NOMO-1 (cell line): Measurements from ENCODE around the gene KRTAP5-5.
"Not testable (repeated sequence)": the region's sequence is repeated elsewhere in the genome, so short reads cannot be mapped to it uniquely, and the experiment has no call there.

Experiments used
- DNase-seq, 2 experiments: peaks; one replicate each; lab custom pipeline; 2025; ENCODE audit not compliant: unreplicated experiment in 2 of 2; lab: John Stamatoyannopoulos, UW

KRTAP5-5 gene, protein sequence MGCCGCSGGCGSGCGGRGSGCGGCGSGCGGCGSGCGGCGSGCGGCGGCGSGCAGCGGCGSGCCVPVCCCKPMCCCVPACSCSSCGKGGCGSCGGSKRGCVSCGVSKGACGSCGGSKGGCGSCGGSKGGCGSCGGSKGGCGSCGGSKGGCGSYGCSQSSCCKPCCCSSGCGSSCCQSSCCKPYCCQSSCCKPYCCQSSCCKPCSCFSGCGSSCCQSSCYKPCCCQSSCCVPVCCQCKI

DNA sequence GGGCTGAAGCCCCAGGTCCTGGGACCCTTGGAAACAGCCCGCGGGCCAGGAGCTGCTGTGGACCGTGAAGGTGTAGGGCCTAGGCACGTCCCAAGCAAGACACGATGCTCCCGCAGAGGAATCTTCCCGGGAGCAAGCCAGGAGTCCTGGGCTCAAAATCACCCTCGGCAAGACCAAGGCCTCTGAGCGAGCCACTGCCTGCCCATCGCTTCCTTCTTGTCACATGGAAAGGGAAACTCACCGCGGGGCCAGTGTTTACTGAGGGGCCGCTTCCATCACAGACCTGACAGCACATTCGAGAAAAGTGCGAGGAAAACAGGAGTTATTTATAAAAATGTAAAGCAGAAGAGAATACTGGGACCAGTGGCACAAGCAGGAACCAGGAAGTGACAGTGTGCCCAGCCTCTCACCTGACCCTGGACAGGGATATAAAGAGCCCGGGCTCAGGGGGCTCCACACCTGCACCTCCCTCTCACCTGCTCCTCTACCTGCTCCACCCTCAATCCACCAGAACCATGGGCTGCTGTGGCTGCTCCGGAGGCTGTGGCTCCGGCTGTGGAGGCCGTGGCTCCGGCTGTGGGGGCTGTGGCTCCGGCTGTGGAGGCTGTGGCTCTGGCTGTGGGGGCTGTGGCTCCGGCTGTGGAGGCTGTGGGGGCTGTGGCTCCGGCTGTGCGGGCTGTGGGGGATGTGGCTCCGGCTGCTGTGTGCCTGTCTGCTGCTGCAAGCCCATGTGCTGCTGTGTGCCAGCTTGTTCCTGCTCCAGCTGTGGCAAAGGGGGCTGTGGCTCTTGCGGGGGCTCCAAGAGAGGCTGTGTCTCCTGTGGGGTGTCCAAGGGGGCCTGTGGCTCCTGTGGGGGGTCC, at the start of gene KRTAP5-5:
TSS of gene KRTAP5-5 (plus strand) at position 450 of the 860 bp plus-strand sequence. CDS start at position 516, 66 bp downstream.
- DNase-seq: no peak

DNA sequence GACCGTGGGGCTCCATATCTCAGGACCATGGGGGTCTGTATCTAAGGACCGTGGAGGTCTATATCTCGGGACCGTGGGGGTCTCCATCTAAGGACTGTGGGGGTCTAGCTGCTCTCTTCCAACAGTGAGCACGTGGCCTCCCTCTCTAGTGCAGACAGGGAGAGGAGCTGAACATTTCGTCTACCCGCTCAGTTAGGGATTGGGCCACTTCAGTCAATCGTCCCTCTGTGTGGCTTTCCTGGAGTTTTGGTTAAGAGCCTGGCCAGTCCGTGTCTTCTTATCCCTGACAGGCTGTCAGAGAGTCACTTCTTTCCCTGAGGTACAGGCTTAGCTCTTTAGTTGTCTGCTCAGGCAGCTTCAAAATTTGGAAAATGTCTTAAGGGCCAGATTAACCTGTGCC, 47.6 kb upstream of the KRTAP5-5 start:
- DNase-seq: no peak

DNA sequence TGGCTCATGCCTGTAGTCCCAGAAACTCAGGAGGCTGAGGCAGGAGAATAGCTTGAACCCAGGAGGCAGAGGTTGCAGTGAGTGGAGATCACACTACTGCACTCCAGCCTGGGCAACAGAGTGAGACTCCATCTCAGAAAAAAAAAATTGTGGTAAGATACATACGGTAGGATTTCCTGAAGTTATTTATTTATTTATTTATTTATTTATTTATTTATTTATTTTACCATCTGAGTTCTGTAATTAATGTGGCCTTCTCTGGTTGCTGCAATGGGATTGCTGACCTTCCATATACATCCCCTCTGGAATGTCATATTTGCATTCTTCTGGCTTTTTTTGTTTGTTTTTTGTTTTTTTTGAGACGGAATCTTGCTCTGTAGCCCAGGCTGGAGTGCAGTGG, 46.7 kb upstream of the KRTAP5-5 start:
- DNase-seq: not testable (repeated sequence)

DNA sequence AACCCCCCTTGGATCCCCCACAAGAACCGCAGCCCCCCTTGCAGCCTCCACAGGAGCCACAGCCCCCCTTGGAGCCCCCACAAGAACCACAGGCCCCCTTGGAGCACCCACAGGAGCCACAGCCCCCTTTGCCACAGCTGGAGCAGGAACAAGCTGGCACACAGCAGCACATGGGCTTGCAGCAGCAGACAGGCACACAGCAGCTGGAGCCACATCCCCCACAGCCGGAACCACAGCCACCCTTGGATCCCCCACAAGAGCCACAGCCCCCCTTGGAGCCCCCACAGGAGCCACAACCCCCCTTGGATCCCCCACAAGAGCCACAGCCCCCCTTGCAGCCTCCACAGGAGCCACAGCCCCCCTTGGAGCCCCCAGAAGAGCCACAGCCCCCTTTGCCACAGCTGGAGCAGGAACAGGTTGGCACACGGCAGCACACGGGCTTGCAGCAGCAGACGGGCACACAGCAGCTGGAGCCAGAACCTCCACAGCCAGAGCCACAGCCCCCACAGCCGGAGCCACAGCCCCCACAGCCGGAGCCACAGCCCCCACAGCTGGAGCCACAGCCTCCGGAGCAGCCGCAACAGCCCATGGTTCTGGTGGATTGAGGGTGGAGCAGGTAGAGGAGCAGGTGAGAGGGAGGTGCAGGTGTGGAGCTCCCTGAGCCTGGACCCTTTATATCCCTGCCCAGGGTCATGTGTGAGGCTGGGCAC, 44.8 kb upstream of the KRTAP5-5 start, which contains the start of gene KRTAP5-1:
TSS of gene KRTAP5-1 (minus strand) at position 623 of the 710 bp plus-strand sequence. CDS start at position 589, 34 bp downstream.
- DNase-seq: not testable (repeated sequence)

DNA sequence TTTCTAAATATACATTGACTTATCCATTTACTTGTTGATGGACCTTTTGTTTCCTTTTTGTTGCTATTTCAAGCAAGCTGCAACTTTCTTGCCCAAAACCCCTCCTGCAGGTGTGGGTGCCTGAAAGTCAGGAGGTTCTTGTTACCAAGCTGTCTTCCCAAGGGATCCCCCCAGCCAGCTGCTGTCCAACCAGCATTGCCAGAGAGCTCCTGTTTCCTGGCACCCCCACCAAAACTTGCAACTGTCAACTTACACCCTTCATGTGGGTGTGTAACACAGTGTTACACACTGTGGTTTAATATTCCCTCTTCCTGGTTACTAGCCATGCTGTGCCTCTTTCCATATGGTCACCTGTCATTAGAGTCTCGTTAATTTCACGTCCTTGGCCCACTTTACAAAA, 42.9 kb upstream of the KRTAP5-5 start:
- DNase-seq: no peak

DNA sequence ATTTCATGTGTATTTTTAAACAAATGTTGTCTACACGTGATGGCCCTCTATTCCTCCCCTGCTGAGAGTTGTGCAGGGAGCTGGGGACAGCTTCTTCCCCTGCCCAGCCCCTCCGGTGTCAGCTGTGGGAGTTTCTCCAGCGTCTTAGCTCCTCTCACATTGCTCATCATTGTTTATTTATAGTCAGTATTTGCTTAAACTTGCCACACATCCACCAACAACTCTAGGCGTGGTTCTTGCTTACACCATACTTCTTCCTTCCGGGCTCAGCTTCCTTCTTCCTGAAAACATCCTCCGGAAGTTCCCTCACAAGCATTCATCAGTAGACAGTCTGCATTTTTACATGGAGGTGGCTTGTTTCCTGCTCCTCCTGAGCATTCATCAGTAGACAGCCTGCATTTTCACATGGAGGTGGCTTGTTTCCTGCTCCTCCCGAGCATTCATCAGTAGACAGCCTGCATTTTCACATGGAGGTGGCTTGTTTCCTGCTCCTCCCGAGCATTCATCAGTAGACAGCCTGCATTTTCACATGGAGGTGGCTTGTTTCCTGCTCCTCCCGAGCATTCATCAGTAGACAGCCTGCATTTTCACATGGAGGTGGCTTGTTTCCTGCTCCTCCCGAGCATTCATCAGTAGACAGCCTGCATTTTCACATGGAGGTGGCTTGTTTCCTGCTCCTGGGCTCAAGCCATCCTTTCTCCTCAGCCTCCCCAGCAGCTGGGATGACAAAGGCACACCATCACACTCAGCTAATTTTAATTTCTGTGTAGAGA, 40.2 kb upstream of the KRTAP5-5 start:
- DNase-seq: peak; percentile 75 to 81

DNA sequence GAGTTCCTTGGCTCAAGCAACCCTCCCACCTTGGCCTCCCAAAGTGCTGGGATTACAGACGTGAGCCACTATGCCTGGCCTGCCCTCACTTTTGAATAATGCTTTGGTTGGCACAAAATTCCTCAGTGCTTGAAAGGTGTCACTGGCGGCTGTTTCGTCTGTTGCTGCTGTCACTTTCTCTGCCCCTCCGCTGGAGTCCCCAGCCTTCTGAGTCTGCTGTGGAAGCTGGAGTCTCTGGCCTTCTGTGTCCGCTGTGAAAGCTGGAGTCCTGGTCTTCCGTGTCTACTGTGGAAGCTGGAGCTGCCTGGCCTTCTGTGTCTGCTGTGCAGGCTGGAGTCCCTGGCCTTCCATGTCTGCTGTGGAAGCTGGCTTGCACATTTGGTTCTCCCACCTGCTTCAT, 39.6 kb upstream of the KRTAP5-5 start:
- no peak for DNase-seq

DNA sequence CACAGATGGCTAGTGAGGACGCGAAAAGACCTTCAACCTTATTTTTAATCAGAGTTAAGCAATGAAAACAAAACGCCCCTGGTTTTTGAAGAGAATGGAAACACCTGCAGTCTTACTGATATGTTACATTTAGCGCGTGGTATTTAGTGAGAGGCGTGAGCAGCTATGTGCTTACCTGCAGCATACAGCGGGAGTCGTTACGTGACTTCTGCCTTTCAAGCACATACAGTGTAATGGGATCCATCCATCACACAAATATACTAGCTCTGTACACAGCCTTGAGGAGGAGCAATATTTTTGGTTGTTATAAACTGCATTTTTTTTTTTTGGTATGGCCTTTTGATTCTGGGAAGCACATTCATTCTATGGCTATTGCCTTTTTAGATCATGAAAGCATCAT, 36.9 kb upstream of the KRTAP5-5 start:
- no peak for DNase-seq

DNA sequence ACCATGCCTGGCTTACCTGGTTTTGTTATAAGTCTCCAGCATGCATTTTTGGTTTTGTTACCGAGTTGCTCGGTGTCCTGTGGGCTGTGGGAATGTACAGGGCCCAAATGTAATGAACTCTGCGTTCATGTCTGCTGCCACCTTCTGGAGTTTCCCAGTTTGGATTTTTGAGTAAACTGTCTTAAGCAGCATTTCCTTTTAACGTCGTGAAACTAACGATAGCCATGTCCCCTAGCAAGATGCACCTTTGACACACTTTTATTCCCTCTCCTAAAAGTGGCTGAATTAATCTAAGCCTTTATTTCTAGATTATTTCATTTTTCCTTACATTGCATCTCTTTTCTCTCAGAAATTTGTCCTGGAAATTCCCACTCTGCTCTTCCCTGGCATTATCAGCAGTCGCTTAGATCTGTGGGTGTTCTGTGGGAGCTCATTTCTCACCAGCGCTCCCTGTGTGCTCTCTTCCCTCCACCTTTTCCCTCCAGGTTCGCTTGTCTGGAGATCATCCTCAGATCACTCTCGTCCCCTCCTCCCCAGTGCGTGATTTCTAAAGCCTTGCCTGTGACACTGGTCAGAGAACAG, 33.5 kb upstream of the KRTAP5-5 start:
- DNase-seq: not testable (repeated sequence)

DNA sequence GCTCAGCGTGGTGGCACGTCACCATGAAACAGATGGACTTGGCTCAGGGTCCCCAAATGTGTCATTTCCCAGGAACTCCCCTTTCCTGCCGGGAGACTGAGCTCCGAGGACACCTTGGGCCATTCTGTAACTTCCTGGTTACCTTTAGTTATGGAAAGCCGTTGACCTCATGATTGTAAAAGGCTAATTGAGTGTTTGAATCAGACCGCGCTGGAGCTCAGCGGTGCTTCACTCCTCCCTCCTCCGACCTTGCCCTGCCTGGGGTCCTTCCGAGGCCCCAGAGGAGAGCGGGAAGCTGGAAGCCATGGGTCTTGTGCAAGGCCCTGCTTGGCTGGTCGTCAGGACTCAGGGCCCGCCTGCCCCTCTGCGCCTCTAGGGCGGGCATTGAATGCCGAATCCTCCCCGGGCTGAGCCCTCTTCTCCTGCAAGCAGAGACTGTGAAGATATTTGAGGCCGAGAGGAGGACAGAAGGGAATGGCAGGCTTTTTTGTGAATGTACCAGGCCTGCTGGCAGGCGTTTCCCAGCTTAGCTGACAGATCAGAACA, 32.9 kb upstream of the KRTAP5-5 start:
- not testable (repeated sequence) for DNase-seq

DNA sequence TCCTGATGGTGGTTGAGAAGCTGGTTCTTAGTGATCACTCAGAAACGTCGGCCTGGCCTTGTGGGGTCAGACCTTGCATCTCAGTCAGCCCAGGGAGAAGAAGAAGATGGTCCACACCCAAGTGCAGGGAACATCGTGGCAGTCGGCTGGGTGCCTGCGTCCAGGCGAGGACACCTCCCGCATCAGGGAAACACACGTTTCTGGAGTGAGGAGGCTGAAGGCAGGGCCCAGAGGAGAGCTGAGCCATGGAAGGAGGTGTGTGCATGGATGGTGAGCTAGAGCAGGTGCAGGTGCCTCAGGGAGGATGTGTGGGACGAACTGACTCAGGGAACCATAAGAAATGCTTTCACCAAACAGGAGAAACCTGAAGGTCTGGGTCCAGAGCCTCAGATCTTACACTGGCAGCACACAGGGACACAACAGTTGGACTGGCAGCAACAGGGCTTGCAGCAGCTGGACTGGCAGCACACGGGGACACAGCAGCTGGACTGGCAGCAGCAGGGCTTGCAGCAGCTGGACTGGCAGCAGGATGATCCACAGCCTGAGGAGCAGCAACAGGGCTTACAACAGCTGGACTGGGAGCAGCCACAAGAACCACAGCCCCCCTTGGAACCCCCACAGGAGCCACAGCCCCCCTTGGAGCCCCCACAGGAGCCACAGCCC, 32.1 kb upstream of the KRTAP5-5 start:
- DNase-seq: no peak

DNA sequence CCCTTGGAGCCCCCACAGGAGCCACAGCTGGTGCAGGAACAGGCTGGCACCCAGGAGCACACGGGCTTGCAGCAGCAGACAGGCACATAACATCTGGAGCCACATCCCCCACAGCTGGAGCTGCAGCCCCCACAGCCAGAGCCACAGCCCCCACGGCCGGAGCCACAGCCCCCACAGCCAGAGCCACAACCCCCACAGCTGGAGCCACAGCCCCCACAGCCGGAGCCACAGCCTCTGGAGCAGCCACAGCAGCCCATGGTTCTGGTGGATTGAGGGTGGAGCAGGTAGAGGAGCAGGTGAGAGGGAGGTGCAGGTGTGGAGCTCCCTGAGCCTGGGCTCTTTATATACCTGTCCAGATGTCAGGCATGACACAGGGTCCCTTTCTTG, 31.6 kb upstream of the KRTAP5-5 start, which contains the start of gene KRTAP5-2:
TSS of gene KRTAP5-2 (minus strand) at position 301 of the 387 bp plus-strand sequence. CDS start at position 257, 44 bp downstream.
- DNase-seq: no peak

DNA sequence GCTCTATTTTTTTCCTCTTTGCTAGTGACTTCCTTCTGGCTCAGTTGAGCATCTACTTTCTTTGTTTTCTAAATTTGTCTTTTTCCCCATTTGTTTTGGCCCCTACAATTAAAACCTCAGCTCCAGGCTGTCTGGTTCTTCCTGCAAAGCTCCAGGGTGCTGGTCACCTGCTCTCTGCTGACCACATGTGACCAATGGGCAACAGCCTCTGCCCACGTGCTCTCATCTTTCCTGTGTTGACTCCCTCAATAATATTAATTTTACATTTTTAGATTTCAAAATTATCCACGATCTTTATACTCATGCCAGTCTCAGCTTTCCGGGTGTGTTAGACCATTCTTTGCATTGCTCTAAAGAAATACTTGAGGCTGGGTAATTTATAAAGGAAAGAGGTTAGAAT, 31.2 kb upstream of the KRTAP5-5 start:
- not testable (repeated sequence) for DNase-seq

DNA sequence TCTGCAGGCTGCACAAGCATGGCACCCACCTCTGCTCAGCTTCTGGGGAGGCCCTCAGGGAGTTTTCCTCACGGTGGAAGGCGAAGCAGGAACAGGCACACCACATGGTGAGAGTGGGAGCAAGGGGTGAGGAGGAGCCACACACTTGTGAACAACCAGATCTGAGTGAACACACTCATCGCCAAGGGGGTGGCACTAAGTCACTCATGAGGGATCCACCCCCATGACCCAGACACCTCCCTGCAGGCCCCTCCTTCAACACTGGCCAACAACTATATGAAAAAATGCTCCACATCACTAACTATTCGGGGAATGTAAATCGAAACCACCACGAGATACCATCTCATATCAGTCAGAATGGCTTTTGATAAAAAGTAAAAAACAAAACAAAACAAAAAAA, 30.8 kb upstream of the KRTAP5-5 start:
- no peak for DNase-seq

DNA sequence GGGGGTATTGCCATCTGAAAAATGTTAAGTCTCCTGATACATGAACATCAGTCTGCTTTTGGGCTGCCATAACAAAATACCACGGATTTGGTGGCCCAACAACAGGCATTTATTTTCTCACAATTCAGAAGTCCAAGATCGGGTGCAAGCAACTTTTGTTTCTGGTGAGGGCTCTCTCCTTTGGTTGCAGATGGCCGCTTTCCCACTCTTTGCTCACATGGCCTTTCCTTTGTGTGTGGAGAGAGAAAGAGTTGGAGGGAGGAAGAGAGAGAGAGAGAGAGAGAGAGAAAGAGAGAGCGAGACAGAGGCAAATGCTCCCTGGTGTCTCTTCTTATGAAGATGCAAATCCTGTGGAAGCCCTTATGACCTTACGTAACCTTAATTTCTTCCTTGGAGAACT, 28.9 kb upstream of the KRTAP5-5 start:
- DNase-seq: no peak

DNA sequence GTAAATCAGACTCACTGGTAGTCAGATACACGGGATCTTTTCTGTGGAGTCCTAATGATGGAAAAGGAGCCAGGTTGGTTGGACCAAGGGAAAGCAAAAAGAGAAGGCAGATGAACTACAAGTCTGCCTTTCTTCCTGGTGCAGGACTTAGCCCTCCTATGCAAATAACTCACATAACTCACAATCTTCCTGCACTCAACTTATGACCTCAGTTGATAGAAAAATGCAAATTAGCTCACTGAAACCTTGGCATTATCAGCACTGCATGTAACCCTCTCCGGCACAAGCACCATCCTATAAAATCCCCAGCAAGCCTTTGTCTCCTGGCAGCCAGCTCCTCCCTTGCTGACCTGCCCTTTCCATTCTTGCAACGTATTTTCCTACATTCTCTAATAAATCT, 27.9 kb upstream of the KRTAP5-5 start:
- DNase-seq: not testable (repeated sequence)

DNA sequence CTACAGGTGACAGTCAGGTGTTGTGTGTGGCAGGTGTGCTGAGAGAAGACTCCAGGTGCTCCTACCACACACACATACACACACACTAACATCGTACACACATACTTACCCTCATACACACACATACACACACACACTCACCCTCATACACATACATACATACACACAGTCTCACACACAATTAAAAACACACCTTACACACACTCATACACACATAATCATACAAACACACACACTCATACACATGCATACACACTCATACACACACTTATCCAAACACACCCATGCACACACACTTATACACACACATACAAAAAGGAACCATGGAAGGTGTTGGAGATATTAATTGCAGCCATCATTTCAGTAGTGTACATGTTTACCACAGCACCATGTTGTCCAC, 25.9 kb upstream of the KRTAP5-5 start:
- no peak for DNase-seq

DNA sequence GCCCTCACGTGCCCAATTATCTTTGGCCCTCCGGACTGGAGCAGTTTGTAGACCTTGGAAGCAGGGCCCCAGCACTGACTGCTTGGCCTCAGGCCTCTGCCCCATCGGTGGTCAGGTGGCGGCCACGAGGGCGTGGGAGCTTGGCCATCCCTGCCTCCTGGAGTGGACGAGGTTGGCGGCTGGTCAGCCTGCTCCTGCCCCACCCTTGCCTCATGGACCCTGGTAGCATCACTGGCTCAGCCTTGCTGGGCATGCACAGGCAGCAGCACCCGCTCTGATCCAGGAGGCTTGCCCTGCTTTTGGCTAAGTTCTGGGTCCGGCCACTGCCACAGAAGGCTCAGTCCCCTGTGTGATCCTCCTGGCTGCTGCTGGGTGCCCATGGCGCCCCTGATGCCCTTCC, 25.4 kb upstream of the KRTAP5-5 start:
- DNase-seq: no peak

DNA sequence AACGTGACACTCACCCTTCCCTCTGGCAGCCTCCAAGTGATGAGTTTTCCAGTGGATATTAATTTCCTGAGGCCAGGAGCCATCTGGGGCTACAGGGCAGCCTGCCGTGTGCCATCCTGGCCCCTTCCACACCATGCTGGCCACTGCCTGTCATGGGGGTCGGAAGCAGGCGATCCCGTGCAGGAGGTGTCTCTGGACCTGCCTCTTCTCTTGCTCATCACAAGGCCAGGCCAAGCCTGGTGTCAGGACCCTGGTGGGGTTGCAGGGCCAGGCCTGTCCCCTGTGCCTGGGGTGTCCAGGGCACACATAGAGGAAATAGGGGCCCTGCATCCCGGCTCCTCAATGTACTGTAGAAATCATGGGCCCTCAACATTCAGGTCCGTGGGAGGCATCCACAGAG, 24.9 kb upstream of the KRTAP5-5 start:
- DNase-seq: no peak
